Thyroid gland (tissue), 4 donors: ENCODE data around the gene DCXR.

Experiments used
- POLR2A ChIP-seq, 2 donors: fragments of 450-650 bp; IDR thresholded peaks; one replicate each; pipeline ENCODE4 v1.6.1; 2017; ENCODE audit warnings: antibody characterized with exemption in 2 of 2, mild to moderate bottlenecking in 2 of 2, moderate library complexity in 1 of 2
- TF ChIP-seq, protein P1 (sequence below), 6 experiments: fragments of 200-600 bp in 3 of 6; fragments of 450-650 bp in 3 of 6; sonication (generic) in 3 of 6; IDR thresholded peaks; one replicate each; pipeline ENCODE4 v1.5.1; 2016 to 2019; ENCODE audit warnings: antibody characterized with exemption in 6 of 6, mild to moderate bottlenecking in 2 of 6, inconsistent platforms in 1 of 6, moderate library complexity in 1 of 6

DNA sequence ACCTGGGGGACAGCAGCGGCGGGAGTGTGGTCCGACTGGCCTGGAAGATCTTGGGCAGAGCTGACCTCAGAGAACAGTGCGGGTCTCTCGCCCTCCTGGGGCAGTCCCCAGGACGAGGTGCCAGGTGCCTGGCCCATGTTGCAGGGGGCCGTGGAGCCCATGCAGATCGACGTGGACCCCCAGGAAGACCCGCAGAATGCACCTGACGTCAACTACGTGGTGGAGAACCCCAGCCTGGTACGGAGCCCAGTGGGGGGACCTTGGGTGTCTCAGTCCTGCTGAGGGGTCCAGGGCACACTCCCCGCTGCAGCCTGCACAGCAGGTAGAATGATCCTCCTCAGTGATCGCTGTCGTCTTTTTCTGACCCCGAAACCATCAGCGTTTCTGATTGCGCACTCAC, 15.6 kb upstream of the DCXR start:
- TF ChIP-seq, protein P1, sequence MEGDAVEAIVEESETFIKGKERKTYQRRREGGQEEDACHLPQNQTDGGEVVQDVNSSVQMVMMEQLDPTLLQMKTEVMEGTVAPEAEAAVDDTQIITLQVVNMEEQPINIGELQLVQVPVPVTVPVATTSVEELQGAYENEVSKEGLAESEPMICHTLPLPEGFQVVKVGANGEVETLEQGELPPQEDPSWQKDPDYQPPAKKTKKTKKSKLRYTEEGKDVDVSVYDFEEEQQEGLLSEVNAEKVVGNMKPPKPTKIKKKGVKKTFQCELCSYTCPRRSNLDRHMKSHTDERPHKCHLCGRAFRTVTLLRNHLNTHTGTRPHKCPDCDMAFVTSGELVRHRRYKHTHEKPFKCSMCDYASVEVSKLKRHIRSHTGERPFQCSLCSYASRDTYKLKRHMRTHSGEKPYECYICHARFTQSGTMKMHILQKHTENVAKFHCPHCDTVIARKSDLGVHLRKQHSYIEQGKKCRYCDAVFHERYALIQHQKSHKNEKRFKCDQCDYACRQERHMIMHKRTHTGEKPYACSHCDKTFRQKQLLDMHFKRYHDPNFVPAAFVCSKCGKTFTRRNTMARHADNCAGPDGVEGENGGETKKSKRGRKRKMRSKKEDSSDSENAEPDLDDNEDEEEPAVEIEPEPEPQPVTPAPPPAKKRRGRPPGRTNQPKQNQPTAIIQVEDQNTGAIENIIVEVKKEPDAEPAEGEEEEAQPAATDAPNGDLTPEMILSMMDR (IDR thresholded peaks at IDR 0.05) = no peak
- no peak for TF ChIP-seq POLR2A (IDR thresholded peaks at IDR 0.05)
